ENCODE measurements around the gene ANAPC2.

The ANAPC2 gene

DNA sequence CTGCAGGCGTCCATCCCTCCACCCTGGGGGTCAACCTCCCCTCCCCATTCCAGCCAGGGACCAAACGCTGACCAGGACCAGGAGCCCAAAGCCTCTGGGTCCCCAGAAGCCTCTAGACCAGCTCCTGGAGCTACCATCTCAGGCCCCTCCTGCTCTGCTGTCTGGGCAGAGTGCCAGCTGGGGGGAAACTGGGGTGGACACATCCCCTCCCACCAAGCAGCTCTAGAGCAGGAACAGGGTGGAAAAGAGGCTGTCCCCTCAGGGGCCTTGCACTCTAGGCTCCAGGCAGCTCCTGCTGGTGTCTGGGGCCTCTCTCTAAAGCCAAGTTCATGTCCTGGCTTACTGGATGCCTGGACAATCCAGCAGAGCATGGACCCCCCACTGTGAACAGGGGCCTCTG is 4.5 kb upstream of the ANAPC2 start:
- DNase-seq = no peak

DNA sequence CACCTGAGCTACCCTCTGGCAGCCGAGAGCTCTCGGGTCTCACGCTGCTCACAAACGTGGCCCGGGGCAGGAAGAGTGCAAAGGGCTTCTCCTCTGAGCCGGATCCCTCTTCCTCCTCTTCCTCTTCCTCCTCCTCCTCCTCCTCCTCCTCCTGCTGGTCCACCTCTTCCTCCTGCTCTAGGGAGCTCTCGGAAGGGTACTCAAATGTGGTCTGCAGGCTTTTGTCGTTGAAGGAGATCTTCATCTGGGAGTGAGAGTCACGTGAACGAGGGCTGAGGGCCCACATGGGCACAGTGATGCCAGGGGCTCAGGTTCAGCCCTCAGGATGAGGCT is 4.1 kb upstream of the ANAPC2 start:
- no peak for DNase-seq

DNA sequence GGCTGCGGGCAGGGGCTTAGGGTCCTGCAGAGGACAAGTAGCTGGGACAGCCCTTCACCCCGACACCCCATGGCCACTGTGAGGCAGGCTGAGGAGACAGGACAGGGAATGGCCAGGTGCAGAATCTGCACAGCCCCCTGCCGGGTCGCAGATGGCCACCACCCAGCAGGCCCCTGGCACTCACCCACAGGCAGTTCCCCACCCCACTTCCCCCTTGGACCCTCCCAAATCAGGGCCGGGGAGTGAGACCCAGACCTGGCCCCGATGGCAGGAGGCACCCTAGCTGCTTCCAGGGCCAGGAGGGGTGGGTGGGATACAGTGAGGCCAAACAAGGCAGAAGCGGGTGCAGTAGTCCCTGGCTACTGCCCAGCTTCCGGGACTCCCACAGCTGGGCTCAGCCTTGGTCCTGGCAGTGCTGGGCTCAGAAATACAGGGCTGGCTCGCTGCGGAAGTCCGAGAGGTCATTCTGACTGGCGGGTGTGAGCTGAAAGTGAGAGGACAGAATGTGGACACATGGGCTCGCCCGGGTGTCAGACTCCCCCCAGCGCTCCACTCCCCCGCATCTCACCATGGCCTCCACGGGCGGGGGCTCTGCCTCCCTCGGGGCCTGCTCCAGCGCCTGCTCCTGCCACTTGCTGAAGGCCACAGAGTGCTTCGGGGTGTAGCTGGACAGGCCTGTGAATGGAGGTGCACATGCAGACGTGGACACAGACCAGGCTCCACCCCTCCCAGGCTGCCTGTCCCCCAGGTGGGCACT is 3.5 kb upstream of the ANAPC2 start:
- no peak for DNase-seq

DNA sequence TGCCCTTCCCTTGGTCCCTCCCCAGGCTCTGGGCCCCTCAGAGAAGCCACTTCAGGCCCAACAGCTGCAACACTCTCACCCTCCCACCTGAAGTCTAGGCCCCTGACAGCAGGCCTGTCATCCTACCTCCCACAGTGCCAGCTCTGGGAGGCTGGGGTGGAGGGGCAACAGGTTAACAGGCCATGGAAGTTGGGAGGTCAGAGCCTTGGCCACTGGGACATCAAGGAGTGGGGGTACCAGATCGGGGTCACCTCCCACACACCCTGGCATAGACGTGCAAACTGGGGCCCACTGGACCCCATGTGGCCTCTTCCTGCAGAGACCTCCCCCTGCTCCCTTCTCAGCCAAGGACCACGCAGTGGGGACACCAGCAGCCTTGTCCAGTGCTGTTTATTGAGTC is 2.9 kb upstream of the ANAPC2 start:
- no peak for DNase-seq

DNA sequence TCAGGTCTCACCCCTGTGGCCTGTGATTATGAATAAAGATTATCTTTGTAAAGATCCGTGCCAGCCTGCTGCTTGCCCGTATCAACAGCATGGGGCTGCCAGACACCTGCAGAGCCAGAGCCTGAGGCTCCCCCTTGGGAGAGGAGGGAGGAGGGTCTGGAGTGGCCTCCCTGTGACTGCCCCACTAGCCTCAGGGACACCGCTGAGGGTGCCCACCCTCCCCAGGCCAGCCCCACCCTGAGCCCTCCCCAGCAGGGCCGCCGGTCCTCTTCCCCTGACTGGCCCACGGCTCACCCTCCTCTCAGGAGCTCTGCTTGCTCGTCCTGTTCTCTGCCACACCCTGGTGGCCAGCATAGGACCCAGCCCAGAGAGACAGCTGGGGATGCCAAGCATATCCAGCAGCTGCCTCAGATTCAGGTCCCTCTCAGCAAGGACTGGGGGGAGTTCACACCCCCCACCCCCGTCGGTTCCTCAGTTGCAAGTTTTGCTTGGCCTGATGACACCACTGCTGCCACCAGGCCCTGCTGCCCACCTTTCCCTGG is 2.0 kb upstream of the ANAPC2 start:
- DNase-seq = no peak

DNA sequence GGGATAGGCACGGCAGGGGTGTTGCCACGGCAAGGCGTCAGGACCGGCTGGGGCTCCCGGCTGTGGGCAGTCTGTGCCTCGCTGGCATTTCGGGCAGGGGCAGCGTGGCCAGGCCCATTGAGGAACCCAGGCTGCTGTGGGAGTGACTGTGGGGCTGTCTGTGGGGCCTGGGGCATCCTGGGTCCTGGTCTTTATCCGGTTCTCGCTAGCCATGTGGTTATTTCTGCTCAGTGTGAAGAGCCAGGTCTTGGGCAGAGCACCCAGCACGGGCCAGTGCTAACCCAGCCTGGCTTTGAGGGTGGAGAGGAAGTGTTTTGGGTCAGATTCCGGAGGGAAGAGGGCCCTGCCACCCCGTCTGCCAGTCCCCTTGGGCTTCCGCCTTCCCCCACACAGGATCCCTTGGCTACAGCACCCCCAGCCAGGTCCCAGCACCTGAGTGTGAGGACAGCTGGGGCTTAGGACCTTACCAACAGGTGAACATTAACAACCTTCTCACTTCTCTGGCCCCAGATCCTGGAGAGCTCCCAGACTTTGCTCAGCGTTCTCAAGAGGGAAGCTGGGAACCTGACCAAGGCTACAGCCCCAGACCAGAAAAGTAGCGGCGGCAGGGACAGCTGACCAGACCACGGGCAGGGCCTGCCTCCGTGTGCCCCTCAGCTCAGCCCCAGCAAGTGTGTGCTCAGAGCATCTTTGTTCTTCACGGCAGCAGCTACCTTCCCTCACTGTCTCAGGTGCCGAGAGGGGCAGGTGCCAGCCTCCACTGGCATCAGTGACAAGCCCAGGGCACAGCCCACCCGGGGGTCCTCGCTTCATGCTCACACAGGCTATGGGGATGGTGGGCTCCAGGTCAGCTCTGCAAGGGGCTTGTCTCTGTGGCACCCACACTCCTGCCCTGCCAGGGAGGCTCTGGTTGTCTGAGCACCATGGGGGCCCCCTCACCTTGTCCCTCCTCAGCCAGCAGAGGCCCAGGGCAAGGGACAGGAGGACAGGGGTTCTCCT is 1.2 kb upstream of the ANAPC2 start:
- no peak for DNase-seq

DNA sequence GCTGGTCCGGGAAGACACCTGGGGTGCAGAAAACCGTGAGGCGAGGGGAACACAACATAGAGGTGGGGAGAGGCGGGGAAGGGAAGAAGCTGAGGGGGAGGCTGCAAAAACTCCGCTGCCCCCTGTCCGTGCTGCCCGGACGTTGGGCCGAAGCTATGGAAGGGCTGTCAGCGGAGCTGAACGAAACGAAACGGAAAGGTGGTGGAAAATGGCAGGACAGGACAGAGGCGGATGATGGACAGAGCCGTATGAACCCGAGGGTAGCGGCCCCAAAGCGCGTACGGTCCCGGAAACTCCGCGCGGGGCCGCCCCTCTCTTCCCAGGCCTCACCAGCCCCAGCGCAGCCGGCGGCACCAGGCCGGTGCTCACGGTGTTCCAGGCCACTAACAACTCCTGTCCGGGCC is 272 bp downstream of the ANAPC2 start:
- no peak for DNase-seq

DNA sequence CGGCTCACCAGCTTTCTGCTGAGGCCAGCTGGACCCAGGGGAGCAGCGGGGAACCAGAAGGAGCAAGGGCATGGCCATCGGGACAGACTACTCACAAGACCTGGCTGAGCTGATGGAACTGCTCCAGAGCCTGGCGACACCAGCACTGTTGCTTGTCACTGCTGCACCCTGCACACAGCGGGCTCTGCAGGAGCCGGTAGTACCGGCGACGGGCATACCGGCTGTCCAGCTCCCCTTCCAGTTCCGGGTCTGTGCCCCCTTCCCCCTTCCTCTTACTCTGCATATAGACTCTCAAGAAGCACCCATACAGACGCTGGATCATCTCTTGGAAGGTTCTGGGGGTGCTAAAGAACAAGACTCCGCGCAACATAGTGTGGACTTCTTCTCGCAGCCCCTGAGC is 974 bp downstream of the ANAPC2 start:
- no peak for DNase-seq

DNA sequence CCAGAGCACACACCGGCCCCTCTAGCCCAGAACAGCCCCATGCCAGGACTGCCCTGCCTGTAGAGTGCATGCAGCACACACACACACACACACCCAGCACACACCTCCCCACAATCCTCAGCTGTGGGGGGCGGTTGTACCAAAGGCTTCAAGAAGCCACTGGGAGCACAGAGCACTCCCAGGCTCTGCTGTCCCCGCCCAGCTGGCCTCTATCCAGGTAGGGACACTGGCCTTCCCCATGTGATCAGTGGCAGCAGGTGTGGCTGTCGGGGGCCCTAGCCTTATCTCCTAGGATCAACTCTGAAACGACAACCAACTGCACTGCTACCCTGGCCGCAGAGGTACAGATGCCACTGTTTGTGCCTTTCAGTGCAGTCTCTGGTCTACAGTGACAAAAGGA is 2.0 kb downstream of the ANAPC2 start:
- DNase-seq = no peak

DNA sequence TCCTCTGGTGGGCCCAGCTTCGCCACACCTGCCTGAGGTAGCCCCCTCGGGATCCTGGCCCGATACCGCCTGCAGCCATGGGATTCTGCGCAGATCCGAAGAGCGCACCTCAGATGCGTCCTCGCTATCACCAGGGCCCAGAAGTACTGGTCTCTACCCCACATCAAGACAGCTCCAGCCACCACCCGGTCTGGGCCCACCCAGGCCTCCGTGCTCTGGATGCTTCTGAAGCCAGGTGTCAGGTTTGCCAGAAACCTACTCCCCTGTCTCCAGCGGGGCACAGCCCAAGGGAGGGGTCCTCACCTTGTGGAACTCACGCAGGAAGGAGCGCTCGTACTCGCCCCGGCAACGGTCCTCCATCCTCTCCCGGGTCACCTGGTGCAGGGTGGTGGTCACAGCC is 2.4 kb downstream of the ANAPC2 start:
- no peak for DNase-seq

DNA sequence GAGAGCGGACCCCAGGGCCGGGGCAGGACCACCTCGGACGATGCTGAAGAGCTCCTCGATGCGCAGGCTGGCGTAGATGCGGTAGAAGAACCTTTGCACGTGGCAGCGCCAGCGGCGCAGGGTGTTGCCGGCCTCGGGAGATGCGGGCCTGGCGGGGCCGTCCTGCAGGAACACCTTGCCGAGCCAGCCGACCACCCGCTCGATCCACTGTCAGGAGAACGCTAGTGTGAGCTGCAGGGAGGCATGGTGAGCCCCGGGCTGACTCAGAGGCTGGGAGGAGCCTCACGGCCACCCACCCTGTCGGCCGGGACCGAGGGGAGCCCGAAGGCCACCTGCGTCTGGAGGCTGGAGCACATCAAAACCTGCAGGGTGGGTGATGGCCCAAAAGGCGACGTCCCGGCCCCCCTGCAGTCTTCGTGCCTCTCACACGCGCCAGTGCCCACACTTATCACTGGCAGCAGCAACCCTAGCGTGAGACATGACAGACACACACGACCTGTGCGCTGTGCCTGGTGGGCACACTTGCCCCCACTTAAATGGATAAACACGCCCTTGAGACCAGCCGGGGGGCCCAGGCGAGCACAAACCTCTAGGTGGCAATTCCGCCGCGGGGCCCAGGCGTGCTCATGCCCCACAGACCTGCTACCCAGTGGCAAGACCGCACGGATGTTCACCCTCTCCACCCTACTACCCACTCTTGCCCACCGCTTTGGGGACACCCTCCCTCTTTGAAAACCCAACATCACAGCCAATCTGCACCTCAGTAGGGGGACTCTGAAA is 3.3 kb downstream of the ANAPC2 start:
- DNase-seq = no peak

DNA sequence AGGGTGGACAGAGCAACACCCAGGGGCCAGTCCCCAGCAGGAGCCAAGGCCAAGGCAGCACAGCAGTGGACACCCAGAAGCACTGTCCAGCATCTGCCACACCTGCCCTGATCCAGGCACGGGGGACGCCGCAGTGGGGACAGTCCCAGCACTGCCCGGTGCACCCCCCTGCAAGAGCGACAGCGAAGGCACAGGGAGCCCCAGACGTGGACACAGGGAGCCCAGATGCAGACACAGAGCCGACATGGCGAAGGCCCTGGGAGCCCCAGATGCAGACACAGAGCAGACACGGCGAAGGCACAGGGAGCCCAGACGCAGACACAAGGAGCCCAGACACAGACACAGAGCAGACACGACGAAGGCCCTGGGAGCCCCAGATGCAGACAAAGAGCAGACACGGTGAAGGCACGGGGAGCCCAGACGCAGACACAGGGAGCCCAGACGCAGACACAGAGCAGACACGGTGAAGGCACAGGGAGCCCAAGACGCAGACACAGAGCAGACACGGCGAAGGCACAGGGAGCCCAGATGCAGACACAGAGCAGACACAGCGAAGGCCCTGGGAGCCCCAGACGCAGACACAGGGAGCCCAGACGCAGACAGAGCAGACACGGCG is 4.3 kb downstream of the ANAPC2 start:
- no peak for DNase-seq

DNA sequence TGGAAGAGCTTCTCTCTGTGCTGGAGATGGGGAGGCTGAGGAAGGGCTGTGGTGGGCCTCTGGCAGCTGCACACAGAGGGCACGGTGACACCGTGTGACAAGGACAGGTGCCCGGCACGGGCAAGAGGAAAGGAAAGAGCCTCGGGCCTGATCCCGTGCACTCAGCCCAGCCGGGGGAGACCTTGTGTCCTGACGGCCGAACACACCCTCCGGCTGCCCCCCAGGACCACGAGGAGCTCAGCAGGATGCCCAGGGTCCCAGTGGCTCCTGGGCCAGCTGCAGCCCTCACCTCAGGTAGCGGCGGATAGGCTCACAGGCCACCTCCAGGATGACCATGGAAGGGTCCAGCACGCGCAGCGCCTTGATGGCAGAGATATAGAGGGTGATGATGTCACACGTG is 5.5 kb downstream of the ANAPC2 start:
- no peak for DNase-seq

DNA sequence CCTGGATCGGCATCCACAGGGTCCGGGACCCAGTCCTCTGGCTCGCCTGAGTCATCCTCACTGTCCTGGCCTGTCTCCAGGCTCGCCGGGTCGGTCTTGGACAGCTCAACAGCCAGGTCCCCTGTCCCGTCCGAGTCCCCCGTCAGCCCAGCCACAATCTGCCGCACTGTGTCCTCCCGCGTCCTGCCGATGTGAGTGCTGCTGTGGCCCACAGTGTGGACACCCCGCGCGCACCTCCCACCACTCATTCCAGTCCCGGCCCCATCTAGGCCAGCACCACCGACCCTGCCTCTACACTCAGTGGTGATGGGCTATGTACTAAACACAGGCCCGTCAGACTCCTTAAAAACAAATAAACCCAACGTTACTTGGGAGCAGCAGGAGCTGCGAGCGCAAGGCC is 6.7 kb downstream of the ANAPC2 start:
- no peak for DNase-seq

DNA sequence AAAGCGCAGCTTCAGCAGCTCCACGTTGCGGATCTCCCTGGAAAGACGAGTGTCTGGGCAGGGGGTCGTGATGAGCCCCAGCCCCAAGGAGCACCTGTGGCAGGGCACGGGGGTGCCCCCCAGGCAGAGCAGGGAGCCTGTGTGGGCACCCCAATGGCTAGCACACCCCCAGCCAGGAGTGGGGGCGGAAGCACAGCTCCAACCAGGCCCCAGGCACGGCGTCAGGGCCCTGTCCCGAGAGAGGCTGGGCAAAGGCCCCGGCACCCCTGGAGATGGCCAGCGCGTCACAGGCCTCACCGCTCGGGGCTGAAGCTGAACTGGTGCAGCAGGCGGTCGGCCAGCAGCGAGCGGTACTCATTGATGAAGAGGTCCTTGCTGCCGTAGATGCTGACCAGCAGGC is 7.9 kb downstream of the ANAPC2 start:
- DNase-seq = no peak

DNA sequence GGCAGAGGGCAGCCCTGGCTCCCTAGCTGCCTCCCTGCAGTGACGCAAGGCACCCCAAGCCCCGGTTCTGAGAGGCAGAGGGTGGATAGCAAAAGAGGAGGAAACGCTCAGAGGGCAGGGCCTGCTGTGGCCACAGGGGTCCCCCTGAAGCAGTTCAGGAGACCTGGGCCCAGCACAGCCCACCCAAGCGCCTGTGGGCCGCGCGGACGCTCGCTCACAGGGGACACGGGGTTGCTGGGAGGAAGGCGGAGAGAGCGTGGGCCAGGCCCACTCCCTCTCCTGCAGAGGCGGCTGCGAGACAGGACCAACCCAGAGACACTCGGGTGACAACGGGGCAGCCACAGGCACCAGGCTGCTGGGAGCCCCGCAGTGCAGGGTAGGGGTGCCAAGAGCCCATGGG is 8.6 kb downstream of the ANAPC2 start:
- no peak for DNase-seq

DNA sequence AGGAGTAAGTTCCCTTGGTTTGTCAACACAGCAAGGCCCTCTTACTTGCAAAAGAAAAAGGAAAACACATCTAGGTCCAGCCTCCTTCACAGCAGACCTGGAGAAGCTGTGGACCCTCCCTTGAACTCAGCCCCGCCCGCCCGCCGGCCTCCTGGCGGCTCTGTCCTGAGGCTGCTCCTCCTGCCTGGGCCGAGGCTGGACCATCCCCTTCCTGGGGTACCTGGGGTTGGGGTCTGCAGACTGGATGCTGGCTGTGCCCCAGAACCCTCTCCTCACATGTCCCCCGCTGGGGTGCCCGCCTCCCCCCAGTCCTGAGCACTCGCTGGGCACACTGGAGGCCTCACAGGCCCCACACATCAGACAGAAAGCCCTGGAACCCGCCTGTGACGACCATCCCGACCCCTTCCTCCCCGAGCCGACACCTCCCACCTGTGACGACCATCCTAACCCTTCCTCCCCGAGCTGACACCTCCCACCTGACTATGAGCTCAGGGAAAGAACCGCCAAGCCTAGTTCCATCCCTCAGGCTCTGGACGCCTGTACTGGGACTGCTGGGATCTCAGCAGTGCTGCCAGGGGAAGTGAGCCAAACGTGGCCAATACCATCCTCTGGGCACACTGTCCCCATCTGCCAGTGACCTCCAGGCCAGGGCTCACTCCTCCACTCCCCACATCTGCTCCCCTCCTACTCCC is 9.3 kb downstream of the ANAPC2 start:
- DNase-seq = no peak

DNA sequence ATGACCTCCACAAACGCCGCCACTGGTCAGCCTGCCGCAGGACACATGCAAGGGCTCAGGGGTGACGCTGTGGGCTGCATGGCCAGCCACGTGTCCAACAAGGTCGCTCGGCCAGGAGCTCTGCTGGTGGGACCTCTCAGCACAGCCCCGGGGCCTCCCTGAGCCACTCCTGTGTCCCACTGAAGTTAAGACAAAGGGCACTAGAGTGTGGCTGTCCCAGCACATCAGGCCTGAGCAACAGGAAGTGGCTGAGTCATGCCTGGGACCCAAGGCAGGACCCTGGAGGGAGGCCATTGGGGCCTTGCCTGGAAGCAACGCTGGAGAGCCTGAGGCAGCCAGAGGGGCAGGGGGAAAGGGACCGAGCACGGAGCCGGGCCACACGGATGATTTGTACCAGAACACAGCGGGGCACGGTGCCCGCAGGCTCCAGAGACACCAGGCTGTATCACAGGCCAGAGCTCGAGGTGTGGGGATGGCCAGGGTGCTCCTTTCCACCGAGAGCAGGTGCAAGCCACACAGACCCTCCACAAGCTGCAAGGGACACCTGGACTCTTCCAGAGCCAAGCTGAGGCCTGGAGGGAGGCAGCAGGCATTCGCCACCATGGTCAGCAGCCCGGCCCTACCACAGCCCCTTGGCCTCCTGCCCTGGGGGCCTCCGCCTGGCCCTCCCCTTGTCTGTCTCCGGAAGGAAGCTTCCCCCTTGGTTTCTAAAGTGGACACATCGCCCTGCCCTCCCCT is 10.0 kb downstream of the ANAPC2 start:
- no peak for DNase-seq

DNA sequence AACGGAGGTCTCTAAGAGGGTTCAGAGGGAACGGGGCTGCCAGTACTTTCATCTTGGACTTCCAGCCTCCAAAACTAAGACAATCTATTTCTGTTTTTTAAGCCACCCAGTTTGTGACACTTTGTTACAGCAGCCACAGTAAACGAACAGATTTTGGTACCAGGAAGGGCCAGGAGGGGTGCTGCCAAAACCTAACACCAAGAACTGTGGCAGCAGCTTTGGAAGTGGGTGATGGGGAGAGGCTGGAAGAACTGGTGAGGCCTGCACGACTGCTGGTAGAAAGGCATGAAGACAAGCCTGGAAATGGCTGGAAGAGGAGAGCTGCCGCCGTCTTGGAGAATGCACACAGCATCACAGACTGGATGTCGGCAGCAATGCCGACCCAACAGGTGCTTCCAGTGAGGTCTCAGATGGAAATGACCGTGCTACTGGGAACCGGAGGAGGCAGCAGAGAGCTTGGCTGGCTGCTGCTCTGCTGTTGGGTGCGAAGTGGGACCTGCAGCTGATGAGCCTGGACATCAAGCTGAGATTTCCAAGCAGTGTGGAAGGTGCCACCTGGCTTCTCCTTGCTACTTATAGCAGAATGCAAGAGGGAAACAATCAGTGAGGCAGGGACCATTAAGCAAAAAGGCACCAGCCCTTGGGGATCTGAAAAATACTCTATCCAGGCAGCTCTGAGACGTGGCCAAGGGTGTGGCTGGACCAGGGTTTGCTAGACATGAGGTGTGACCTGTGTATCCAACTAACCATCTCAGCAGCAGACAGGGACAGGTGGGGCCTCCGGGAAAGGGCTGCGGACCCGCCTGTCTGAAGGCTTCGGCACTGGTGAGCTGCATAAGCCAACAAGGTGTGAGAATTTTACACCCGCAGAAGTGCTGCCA is 11.8 kb downstream of the ANAPC2 start:
- DNase-seq = no peak
